ENCODE measurements around the gene FNDC3B. TPM values are rescaled to one million over a fixed set of nuclear protein-coding genes. Genes with fewer than 3 reads are reported as not detected.
"Not testable (repeated sequence)": the region's sequence is repeated elsewhere in the genome, so short reads cannot be mapped to it uniquely, and the experiment has no call there.

FNDC3B gene
- total RNA-seq, 1 donor from 2014 or later: 29.0 TPM

GRCh38 chr3:172084871-172085556, 45.6 kb downstream of the FNDC3B start:
- Mint-ChIP-seq H3K4me1 (ENCODE audit: low read depth) (peaks cover 49% of the 10 kb centered on the region), H3K27ac (peak overlapping the region; percentile 20), H3K27me3 (ENCODE audit: insufficient read depth) (no peaks in the 10 kb centered on the region), H3K36me3 (ENCODE audit: low read depth) (peaks cover 14% of the 10 kb centered on the region), H3K4me3 (no peak overlapping the region), H3K9me3 (no peaks in the 10 kb centered on the region)
- no peak for DNase-seq (ENCODE audit: low spot score)
- intact Hi-C loops (cut with micrococcal nuclease): loop anchor here (2.0 to 5.0 kb wide), 2 partner anchors 46 to 273 kb away; partner anchors contain the start of genes FNDC3B and PLD1

GRCh38 chr3:172085557-172085895, 46.1 kb downstream of the FNDC3B start:
- H3K27me3 Mint-ChIP-seq (ENCODE audit: insufficient read depth): no peaks in the 10 kb centered on the region
- intact Hi-C loops (cut with micrococcal nuclease): loop anchor here (2.0 to 5.0 kb wide), 2 partner anchors 47 to 273 kb away; partner anchors contain the start of genes FNDC3B and PLD1
- H3K36me3 Mint-ChIP-seq (ENCODE audit: low read depth): peaks cover 14% of the 10 kb centered on the region
- DNase-seq (ENCODE audit: low spot score): no peak
- peaks cover 51% of the 10 kb centered on the region for H3K4me1 Mint-ChIP-seq (ENCODE audit: low read depth)
- H3K9me3 Mint-ChIP-seq: no peaks in the 10 kb centered on the region
- H3K4me3 Mint-ChIP-seq: no peak overlapping the region
- no peak overlapping the region for H3K27ac Mint-ChIP-seq

DNA sequence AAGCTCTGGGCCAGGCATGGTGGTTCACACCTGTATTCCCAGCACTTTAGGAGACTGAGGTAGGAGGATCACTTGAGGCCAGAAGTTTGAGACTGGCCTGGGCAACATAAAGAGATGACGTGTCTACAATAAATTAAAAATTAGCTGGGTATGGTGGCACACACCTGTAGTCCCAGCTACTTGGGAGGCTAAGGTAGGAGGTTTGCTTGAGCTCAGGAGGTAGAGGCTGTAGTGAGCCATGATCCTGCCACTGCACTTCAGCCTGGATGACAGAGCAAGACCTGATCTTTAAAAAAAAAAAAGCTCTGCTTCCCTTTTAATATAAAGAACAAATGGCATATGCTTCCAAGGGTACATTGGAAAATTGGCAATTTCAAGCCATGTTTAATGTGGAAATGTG, 46.7 kb downstream of the FNDC3B start:
- H3K4me1 Mint-ChIP-seq (ENCODE audit: low read depth): peaks cover 54% of the 10 kb centered on the region
- H3K36me3 Mint-ChIP-seq (ENCODE audit: low read depth): peaks cover 14% of the 10 kb centered on the region
- H3K27ac Mint-ChIP-seq: no peak overlapping the region
- DNase-seq (ENCODE audit: low spot score): no peak
- intact Hi-C loops (cut with micrococcal nuclease): loop anchor here (5.0 kb wide), 1 partner anchor 274 kb away; the partner anchor contains the start of gene PLD1
- H3K9me3 Mint-ChIP-seq: no peaks in the 10 kb centered on the region
- H3K27me3 Mint-ChIP-seq (ENCODE audit: insufficient read depth): no peaks in the 10 kb centered on the region
- no peak overlapping the region for H3K4me3 Mint-ChIP-seq

- Mint-ChIP-seq H3K4me1 (ENCODE audit: low read depth) (peaks cover 65% of the 10 kb centered on the region), H3K36me3 (ENCODE audit: low read depth) (peaks cover 12% of the 10 kb centered on the region), H3K27ac (peak overlapping the region; percentile 41), H3K27me3 (ENCODE audit: insufficient read depth) (no peaks in the 10 kb centered on the region), H3K9me3 (no peaks in the 10 kb centered on the region), H3K4me3 (peak overlapping the region; percentile 41)
- no peak for DNase-seq (ENCODE audit: low spot score)
- intact Hi-C loops (cut with micrococcal nuclease): loop anchor here (5.0 kb wide), 1 partner anchor 275 kb away; the partner anchor contains the start of gene PLD1
These were observed 47.8 kb downstream of the FNDC3B start for GRCh38 chr3:172087198-172087597.

DNA sequence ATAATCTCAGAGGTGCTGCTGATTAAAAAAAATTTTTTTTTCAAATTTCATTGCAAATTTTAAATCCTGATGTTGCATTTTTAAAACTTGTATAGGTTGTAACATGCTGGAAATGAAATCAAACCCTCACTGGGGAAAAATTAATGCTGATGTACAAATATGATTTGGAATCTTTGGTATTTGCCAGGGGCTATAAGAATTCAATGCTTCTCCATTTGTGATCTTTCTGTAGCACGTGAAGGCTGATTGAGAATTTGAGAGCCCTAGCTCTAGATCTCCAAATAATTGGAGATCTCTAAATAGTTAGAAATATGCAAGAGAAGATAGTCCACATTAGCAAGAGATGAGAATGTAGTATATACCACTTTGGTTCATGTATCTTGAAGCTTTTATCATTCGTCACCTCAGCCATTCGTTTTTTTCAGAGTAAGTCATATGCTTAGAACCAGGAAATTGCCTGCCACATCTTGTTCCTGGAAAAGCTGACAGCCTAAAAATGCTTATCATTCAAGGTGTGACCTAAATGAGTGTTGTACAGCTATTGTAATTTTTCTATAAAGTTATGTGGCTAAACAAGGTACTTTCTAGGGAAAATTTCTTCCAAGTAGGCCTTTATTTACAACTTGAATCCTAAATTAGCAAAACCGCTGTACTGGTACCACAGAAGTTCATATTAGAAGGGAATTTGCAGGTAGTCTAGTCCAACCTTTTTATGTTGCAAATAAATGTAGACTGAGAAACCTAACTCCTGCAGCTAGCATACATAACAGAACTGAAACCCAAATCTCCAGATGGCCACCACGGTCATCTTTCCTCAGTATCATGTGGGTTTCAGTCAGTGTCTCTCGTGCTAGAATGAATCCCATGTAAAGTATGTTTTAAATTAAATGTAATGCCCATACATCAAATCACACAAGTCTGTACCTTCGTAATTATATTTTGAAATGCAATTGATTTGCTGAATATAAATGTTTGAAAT, 48.5 kb downstream of the FNDC3B start:
- Mint-ChIP-seq H3K27me3 (ENCODE audit: insufficient read depth) (no peaks in the 10 kb centered on the region), H3K4me3 (peak overlapping the region; percentile 25), H3K36me3 (ENCODE audit: low read depth) (peaks cover 15% of the 10 kb centered on the region), H3K4me1 (ENCODE audit: low read depth) (peaks cover 66% of the 10 kb centered on the region), H3K27ac (peak overlapping the region; percentile 59), H3K9me3 (no peaks in the 10 kb centered on the region)
- no peak for DNase-seq (ENCODE audit: low spot score)
- intact Hi-C loops (cut with micrococcal nuclease): loop anchor here (1.0 to 5.0 kb wide), 3 partner anchors 19 to 276 kb away; partner anchors contain the start of genes FNDC3B and PLD1

DNA sequence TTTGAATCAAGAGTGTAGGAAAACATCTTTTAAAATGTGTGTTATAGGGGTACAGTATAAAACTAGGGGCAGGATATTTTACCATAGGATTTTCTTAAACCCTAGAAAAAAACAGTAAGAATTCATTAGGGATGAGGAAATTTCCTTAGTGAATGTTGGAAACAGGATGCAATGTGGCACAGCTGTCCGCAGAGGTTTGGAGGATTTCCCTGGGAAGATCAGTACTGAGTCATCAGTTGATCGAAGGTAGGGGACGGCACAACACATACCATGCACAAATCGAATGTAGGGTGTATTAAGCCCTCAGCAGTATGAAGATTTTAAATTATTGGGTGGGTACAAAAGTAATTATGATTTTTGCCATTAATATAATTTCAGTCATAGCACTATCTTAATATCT, 49.9 kb downstream of the FNDC3B start:
- intact Hi-C loops (cut with micrococcal nuclease): loop anchor here (5.0 kb wide), 1 partner anchor 277 kb away; the partner anchor contains the start of gene PLD1

GRCh38 chr3:172090035-172090434, 50.7 kb downstream of the FNDC3B start:
- H3K27ac Mint-ChIP-seq: no peak overlapping the region
- H3K27me3 Mint-ChIP-seq (ENCODE audit: insufficient read depth): no peaks in the 10 kb centered on the region
- intact Hi-C loops (cut with micrococcal nuclease): no loop called here
- H3K4me3 Mint-ChIP-seq: no peak overlapping the region
- H3K9me3 Mint-ChIP-seq: no peaks in the 10 kb centered on the region
- no peak for DNase-seq (ENCODE audit: low spot score)
- peaks cover 11% of the 10 kb centered on the region for H3K36me3 Mint-ChIP-seq (ENCODE audit: low read depth)
- H3K4me1 Mint-ChIP-seq (ENCODE audit: low read depth): peaks cover 63% of the 10 kb centered on the region

More for the DNA sequence above, 49.9 kb downstream of the FNDC3B start:
- Mint-ChIP-seq H3K27me3 (ENCODE audit: insufficient read depth) (no peaks in the 10 kb centered on the region), H3K36me3 (ENCODE audit: low read depth) (peaks cover 11% of the 10 kb centered on the region), H3K27ac (no peak overlapping the region), H3K4me3 (no peak overlapping the region), H3K4me1 (ENCODE audit: low read depth) (peaks cover 61% of the 10 kb centered on the region), H3K9me3 (no peaks in the 10 kb centered on the region)
- no peak for DNase-seq (ENCODE audit: low spot score)

DNA sequence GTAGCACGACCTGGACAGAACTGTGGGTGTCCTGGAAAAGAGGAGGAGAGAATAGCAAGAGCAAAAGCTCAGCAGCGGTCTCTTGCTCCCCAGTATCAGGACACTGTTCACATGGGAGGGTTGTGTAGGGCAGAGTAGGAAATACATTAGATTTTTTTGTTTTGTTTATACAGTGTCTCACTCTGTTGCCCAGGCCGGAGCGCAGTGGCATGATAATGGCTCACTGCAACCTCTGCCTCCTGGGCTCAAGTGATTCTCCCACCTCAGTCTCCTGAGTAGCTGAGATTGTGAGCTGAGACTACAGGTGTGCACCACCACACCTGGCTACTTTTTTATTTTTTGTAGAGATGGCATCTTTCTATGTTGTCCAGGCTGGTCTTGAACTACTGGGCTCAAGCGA, 53.3 kb downstream of the FNDC3B start:
- Mint-ChIP-seq H3K4me3 (no peak overlapping the region), H3K36me3 (ENCODE audit: low read depth) (peaks cover 7% of the 10 kb centered on the region), H3K27me3 (ENCODE audit: insufficient read depth) (no peaks in the 10 kb centered on the region), H3K9me3 (no peaks in the 10 kb centered on the region), H3K27ac (no peak overlapping the region), H3K4me1 (ENCODE audit: low read depth) (peaks cover 66% of the 10 kb centered on the region)
- no peak for DNase-seq (ENCODE audit: low spot score)
- intact Hi-C loops (cut with micrococcal nuclease): no loop called here

- H3K36me3 Mint-ChIP-seq (ENCODE audit: low read depth); H3K27ac Mint-ChIP-seq; DNase-seq (ENCODE audit: low spot score); H3K9me3 Mint-ChIP-seq; H3K4me3 Mint-ChIP-seq; H3K27me3 Mint-ChIP-seq (ENCODE audit: insufficient read depth): not testable (repeated sequence)
- peaks cover 61% of the 10 kb centered on the region for H3K4me1 Mint-ChIP-seq (ENCODE audit: low read depth)
- intact Hi-C loops (cut with micrococcal nuclease): loop anchor here (2.0 kb wide), 2 partner anchors 45 to 55 kb away; partner anchors contain the start of gene FNDC3B
These were observed 54.4 kb downstream of the FNDC3B start for GRCh38 chr3:172093581-172094443.

DNA sequence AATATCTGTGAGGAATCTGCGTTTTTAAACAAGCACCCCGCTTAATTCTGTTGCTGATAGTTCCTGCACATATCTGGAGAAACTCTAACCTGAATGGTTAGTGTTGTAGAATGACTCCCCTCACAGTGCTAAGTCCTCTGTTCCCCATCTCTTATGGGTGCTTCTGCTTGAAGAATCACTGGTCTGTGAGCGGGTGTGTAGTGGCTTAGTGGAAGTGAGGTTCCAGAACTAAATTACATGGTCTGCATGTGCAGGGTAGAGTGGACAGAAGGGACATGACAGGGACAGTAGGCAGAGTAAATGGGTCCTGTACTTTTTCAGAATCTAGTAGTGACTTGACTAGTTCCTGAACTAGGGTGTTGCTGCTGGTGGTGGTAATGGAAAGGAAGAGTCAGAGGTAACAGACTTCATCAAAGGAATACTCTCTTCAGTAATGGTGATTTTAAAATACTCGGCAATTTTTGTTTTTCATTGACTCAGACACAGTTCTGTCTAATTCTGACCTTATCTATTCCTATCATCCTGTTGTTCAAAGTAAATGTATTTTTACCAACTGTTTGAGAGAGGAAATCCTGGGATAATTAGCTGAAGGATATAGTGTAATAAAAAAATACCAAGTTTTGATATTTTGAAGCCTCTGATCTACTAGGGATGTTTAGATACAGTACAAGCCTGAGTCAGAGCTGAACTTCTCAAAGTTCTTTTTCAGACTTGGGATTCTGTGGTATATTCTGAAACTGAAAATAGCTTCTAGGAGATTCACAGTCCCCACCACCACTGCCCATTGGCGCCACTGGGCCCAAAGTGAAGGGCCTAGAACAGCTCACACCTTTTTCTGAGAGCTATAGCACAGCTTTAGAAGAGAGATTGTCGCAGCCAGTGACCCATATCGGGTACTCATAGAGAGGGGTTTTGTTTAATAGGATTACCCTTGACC, 55.5 kb downstream of the FNDC3B start:
- intact Hi-C loops (cut with micrococcal nuclease): loop anchor here (1.0 to 2.0 kb wide), 3 partner anchors 12 to 56 kb away; partner anchors contain the start of gene FNDC3B
- no peak overlapping the region for H3K4me3 Mint-ChIP-seq
- H3K36me3 Mint-ChIP-seq (ENCODE audit: low read depth): peaks cover 13% of the 10 kb centered on the region
- peak overlapping the region; percentile 63 for H3K27ac Mint-ChIP-seq
- peak; percentile 25 for DNase-seq (ENCODE audit: low spot score)
- H3K27me3 Mint-ChIP-seq (ENCODE audit: insufficient read depth): peaks cover 2% of the 10 kb centered on the region
- peaks cover 69% of the 10 kb centered on the region for H3K4me1 Mint-ChIP-seq (ENCODE audit: low read depth)
- H3K9me3 Mint-ChIP-seq: no peaks in the 10 kb centered on the region

DNA sequence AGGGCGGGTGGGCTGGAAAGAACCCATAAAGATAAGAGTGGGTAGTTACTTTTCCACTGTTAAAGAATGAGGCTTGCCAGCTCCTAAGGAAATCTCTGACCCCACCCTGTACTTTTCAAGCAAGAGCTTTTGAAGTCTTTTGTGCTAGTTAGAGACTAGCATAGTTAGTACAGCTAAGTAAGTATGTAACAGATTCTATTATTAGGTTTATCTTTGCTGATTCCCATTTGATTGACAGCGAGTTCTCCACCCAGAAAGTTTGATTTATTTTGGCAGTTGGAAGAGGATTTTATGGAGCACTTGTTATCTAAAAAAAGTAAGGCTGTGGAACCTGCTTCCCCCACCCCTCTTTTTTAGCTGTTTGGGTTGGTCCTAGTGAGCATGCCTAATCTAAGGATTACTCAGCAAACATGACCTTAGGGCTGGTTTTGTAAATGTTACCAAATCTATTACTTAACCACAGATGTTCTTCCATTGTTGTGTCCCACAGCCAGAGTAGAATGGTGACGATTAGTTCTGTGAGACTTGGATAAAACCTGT, 57.6 kb downstream of the FNDC3B start:
- H3K4me1 Mint-ChIP-seq (ENCODE audit: low read depth): peaks cover 65% of the 10 kb centered on the region
- no peak overlapping the region for H3K4me3 Mint-ChIP-seq
- intact Hi-C loops (cut with micrococcal nuclease): no loop called here

More for the DNA sequence above, 57.6 kb downstream of the FNDC3B start:
- Mint-ChIP-seq H3K27me3 (ENCODE audit: insufficient read depth) (peaks cover 6% of the 10 kb centered on the region), H3K36me3 (ENCODE audit: low read depth) (peaks cover 14% of the 10 kb centered on the region), H3K9me3 (no peaks in the 10 kb centered on the region), H3K27ac (no peak overlapping the region)
- DNase-seq (ENCODE audit: low spot score): no peak

Measured in activated T-helper 1 cell treated with anti-CD3 and anti-CD28 coated beads, Interleukin-12 subunit alpha, Interleukin-12 subunit beta, Interleukin-2, Interleukin-4 antibody, amounts not matched to agents 30 ng/mL and 10 ng/mL and 1 ng/mL, durations not matched to agents 14 hours and 24 hours and 36 hours (primary cell).